Measurements from ENCODE around the gene FRMD4A.

Gene FRMD4A

GRCh38 chr10:14371581-14371980 is 40.9 kb upstream of the FRMD4A start:
- TF ChIP-seq CTCF (IDR thresholded peaks at IDR 0.05; ENCODE audit: low read depth, low read length): no peak
- DNase-seq (ENCODE audit: extremely low read depth, low read depth): no peak

GRCh38 chr10:14370894-14371293 is 40.2 kb upstream of the FRMD4A start:
- TF ChIP-seq CTCF (IDR thresholded peaks at IDR 0.05; ENCODE audit: low read depth, low read length): no peak

GRCh38 chr10:14369906-14370305 is 39.2 kb upstream of the FRMD4A start:
- DNase-seq (ENCODE audit: extremely low read depth, low read depth): no peak

More at GRCh38 chr10:14370894-14371293, 40.2 kb upstream of the FRMD4A start:
- DNase-seq (ENCODE audit: extremely low read depth, low read depth): no peak

GRCh38 chr10:14366760-14367159 is 36.0 kb upstream of the FRMD4A start:
- DNase-seq (ENCODE audit: extremely low read depth, low read depth): no peak

More at GRCh38 chr10:14369906-14370305, 39.2 kb upstream of the FRMD4A start:
- TF ChIP-seq CTCF (IDR thresholded peaks at IDR 0.05; ENCODE audit: low read depth, low read length): no peak

GRCh38 chr10:14365266-14365665 is 34.5 kb upstream of the FRMD4A start:
- TF ChIP-seq CTCF (IDR thresholded peaks at IDR 0.05; ENCODE audit: low read depth, low read length): no peak

More at GRCh38 chr10:14366760-14367159, 36.0 kb upstream of the FRMD4A start:
- TF ChIP-seq CTCF (IDR thresholded peaks at IDR 0.05; ENCODE audit: low read depth, low read length): no peak

GRCh38 chr10:14362104-14362503 is 31.4 kb upstream of the FRMD4A start:
- DNase-seq (ENCODE audit: extremely low read depth, low read depth): no peak
- TF ChIP-seq CTCF (IDR thresholded peaks at IDR 0.05; ENCODE audit: low read depth, low read length): no peak

More at GRCh38 chr10:14365266-14365665, 34.5 kb upstream of the FRMD4A start:
- no peak for DNase-seq (ENCODE audit: extremely low read depth, low read depth)

- TF ChIP-seq CTCF (IDR thresholded peaks at IDR 0.05; ENCODE audit: low read depth, low read length): no peak
- no peak for DNase-seq (ENCODE audit: extremely low read depth, low read depth)
These were observed 30.2 kb upstream of the FRMD4A start for GRCh38 chr10:14360961-14361360.

Data from AG09319 (cell line).